ENCODE measurements around the gene SLIT1. TPM values are rescaled to one million over a fixed set of nuclear protein-coding genes. Genes with fewer than 3 reads are reported as not detected.

Gene SLIT1
- total and polyA plus RNA-seq, 8 donors, result 0.20 to 7.0 (median 3.7) TPM

GRCh38 chr10:97150616-97151015, 35.1 kb downstream of the SLIT1 start:
- H3K36me3 ChIP-seq, result no peaks in the 10 kb centered on the region
- no peaks in the 10 kb centered on the region for H3K4me1 ChIP-seq
- DNase-seq (no peak), ATAC-seq (no peak)
- TF ChIP-seq CTCF (IDR thresholded peaks at IDR 0.05), result no peak
- no peak overlapping the region for H3K27ac ChIP-seq
- no peaks in the 10 kb centered on the region for H3K9me3 ChIP-seq
- H3K4me3 ChIP-seq, result no peak overlapping the region
- H3K27me3 ChIP-seq, result no peaks in the 10 kb centered on the region
- intact Hi-C loops (cut with DNase I), result no loop called here

- Histone ChIP-seq H3K27ac (no peak overlapping the region), H3K4me3 (no peak overlapping the region), H3K4me1 (no peaks in the 10 kb centered on the region), H3K9me3 (no peaks in the 10 kb centered on the region), H3K36me3 (no peaks in the 10 kb centered on the region), H3K27me3 (no peaks in the 10 kb centered on the region)
- DNase-seq (no peak), ATAC-seq (no peak)
- TF ChIP-seq CTCF (IDR thresholded peaks at IDR 0.05), result no peak
- intact Hi-C loops (cut with DNase I), result no loop called here
Observed at GRCh38 chr10:97150013-97150595, 35.7 kb downstream of the SLIT1 start.

- DNase-seq, result no peak
- Histone ChIP-seq H3K4me1 (no peaks in the 10 kb centered on the region), H3K27me3 (no peaks in the 10 kb centered on the region), H3K27ac (no peak overlapping the region), H3K9me3 (no peaks in the 10 kb centered on the region), H3K36me3 (no peaks in the 10 kb centered on the region), H3K4me3 (no peak overlapping the region)
- intact Hi-C loops (cut with DNase I), result no loop called here
- TF ChIP-seq CTCF (IDR thresholded peaks at IDR 0.05), result no peak
- ATAC-seq, result no peak
Observed at GRCh38 chr10:97149079-97149531, 36.7 kb downstream of the SLIT1 start.

GRCh38 chr10:97144297-97144696, 41.5 kb downstream of the SLIT1 start:
- no peaks in the 10 kb centered on the region for H3K36me3 ChIP-seq
- no peak overlapping the region for H3K4me3 ChIP-seq
- intact Hi-C loops (cut with DNase I), result no loop called here
- no peaks in the 10 kb centered on the region for H3K9me3 ChIP-seq
- no peak for TF ChIP-seq CTCF (IDR thresholded peaks at IDR 0.05)
- H3K27ac ChIP-seq, result no peak overlapping the region
- no peak for ATAC-seq
- H3K27me3 ChIP-seq, result peaks cover 0 to 15% of the 10 kb centered on the region in 2 donors
- peaks cover 0 to 5% of the 10 kb centered on the region in 2 donors for H3K4me1 ChIP-seq
- DNase-seq, result no peak

GRCh38 chr10:97142834-97143233, 42.9 kb downstream of the SLIT1 start:
- ATAC-seq, result no peak

More at GRCh38 chr10:97142834-97143233, 42.9 kb downstream of the SLIT1 start:
- Histone ChIP-seq H3K36me3 (no peaks in the 10 kb centered on the region), H3K4me3 (no peak overlapping the region), H3K9me3 (no peaks in the 10 kb centered on the region), H3K27me3 (peaks cover 0 to 15% of the 10 kb centered on the region in 2 donors), H3K27ac (no peak overlapping the region), H3K4me1 (peaks cover 0 to 5% of the 10 kb centered on the region in 2 donors)
- intact Hi-C loops (cut with DNase I), result no loop called here
- TF ChIP-seq CTCF (IDR thresholded peaks at IDR 0.05), result no peak
- DNase-seq, result peak in 2 of 4 donors; percentile 82 to 83
